ENCODE results near the gene ZNRF4. TPM values are rescaled to one million over a fixed set of nuclear protein-coding genes. Genes with fewer than 3 reads are reported as not detected.
"Not testable (repeated sequence)": the region's sequence is repeated elsewhere in the genome, so short reads cannot be mapped to it uniquely, and the experiment has no call there.

The ZNRF4 gene
- total and polyA plus RNA-seq, 2 donors (not counting 3 experiments of a cell fraction or from before 2014, with no cell fraction given), result not detected

- no peak for TF ChIP-seq CTCF (IDR thresholded peaks at IDR 0.05; ENCODE audit: extremely low read depth in 1 of 2, insufficient read depth in 1 of 2, low read depth in 1 of 2, low read length in 2 of 2)
- no peak for TF ChIP-seq POLR2AphosphoS5 (IDR thresholded peaks at IDR 0.05; ENCODE audit: insufficient read depth, low read depth, low read length)
- TF ChIP-seq JUN (IDR thresholded peaks at IDR 0.05; ENCODE audit: borderline replicate concordance, insufficient read depth, insufficient read length, low read depth), result no peak
- TF ChIP-seq POLR2A (IDR thresholded peaks at IDR 0.05; ENCODE audit: low read depth, low read length), result no peak
- no peak for TF ChIP-seq MYC (IDR thresholded peaks at IDR 0.05; ENCODE audit: low read depth, low read length)
- no peak for TF ChIP-seq FOS (IDR thresholded peaks at IDR 0.05; ENCODE audit: borderline replicate concordance, insufficient read depth, low read length)
- no peak for TF ChIP-seq EZH2 (IDR thresholded peaks at IDR 0.05; ENCODE audit: borderline replicate concordance, low read depth, low read length, severe bottlenecking)
- no peak for TF ChIP-seq MAX (IDR thresholded peaks at IDR 0.05; ENCODE audit: insufficient read depth, insufficient read length)
- no peak for TF ChIP-seq GATA2 (IDR thresholded peaks at IDR 0.05; ENCODE audit: insufficient read depth, insufficient read length, low read depth, low read length)
- Histone ChIP-seq H3K4me1 (ENCODE audit: control insufficient read depth, extremely low read depth, insufficient read depth, low read length) (no peaks in the 10 kb centered on the region), H3K4me2 (ENCODE audit: insufficient read depth, low read length) (no peak overlapping the region), H3K9ac (replicated peaks; ENCODE audit: extremely low read depth, insufficient read depth, low read length) (no peak overlapping the region), H3K9me3 (replicated peaks; ENCODE audit: control insufficient read depth, insufficient read depth, low read length) (no peaks in the 10 kb centered on the region), H3K9me1 (replicated peaks; ENCODE audit: control insufficient read depth, extremely low read depth, insufficient read depth, low read length) (no peaks in the 10 kb centered on the region), H4K20me1 (replicated peaks; ENCODE audit: control insufficient read depth, extremely low read depth, insufficient read depth, low read length) (no peaks in the 10 kb centered on the region), H3K27ac (ENCODE audit: insufficient read depth, low read depth, low read length) (no peak overlapping the region), H3K4me3 (replicated peaks in 1 of 3; ENCODE audit: insufficient read depth in 1 of 3, low read depth in 1 of 3, low read length in 3 of 3) (no peak overlapping the region), H3K36me3 (ENCODE audit: control insufficient read depth in 2 of 2, extremely low read depth in 1 of 2, insufficient read depth in 2 of 2, low read length in 2 of 2) (no peaks in the 10 kb centered on the region), H2AFZ (ENCODE audit: low read depth, low read length) (no peak overlapping the region), H3K27me3 (ENCODE audit: control insufficient read depth in 2 of 2, insufficient read depth in 2 of 2, low read length in 2 of 2) (peaks cover 0 to 2% of the 10 kb centered on the region in 2 experiments), H3K79me2 (ENCODE audit: control insufficient read depth, insufficient read depth, low read length) (no peaks in the 10 kb centered on the region)
- CTCF ChIA-PET, result interaction anchor here (1.4 kb wide), 1 partner anchor 437 kb away, joined by 3 read pairs; no protein-coding TSS in a partner anchor
- FAIRE-seq (no peak), DNase-seq (ENCODE audit: low read depth, low spot score) (no peak)
- intact Hi-C loops (cut with micrococcal nuclease), result no loop called here
- no TSS peak for BruUV-seq (replicated peaks)
- POLR2A ChIA-PET, result no interaction called here
- dilution Hi-C loops (cut with MboI; ENCODE audit: extremely low pct_ligation_motif_present, low sequenced_read_pairs), result loop anchor here (25.0 kb wide), 1 partner anchor 123 kb away; no protein-coding TSS in a partner anchor
Observed at GRCh38 chr19:5485286-5485636, 30.0 kb downstream of the ZNRF4 start.

GRCh38 chr19:5485658-5486057, 30.4 kb downstream of the ZNRF4 start:
- FAIRE-seq; H3K36me3 ChIP-seq (ENCODE audit: control insufficient read depth in 2 of 2, extremely low read depth in 1 of 2, insufficient read depth in 2 of 2, low read length in 2 of 2); H3K9ac ChIP-seq (replicated peaks; ENCODE audit: extremely low read depth, insufficient read depth, low read length); DNase-seq (ENCODE audit: low read depth, low spot score); H2AFZ ChIP-seq (ENCODE audit: low read depth, low read length); H3K9me3 ChIP-seq (replicated peaks; ENCODE audit: control insufficient read depth, insufficient read depth, low read length); H3K4me2 ChIP-seq (ENCODE audit: insufficient read depth, low read length); H3K9me1 ChIP-seq (replicated peaks; ENCODE audit: control insufficient read depth, extremely low read depth, insufficient read depth, low read length); H3K4me3 ChIP-seq (replicated peaks in 1 of 3; ENCODE audit: insufficient read depth in 1 of 3, low read depth in 1 of 3, low read length in 3 of 3); H3K4me1 ChIP-seq (ENCODE audit: control insufficient read depth, extremely low read depth, insufficient read depth, low read length); H3K79me2 ChIP-seq (ENCODE audit: control insufficient read depth, insufficient read depth, low read length); BruUV-seq (replicated peaks); H3K27me3 ChIP-seq (ENCODE audit: control insufficient read depth in 2 of 2, insufficient read depth in 2 of 2, low read length in 2 of 2); intact Hi-C loops (cut with micrococcal nuclease); H4K20me1 ChIP-seq (replicated peaks; ENCODE audit: control insufficient read depth, extremely low read depth, insufficient read depth, low read length); POLR2A ChIA-PET; H3K27ac ChIP-seq (ENCODE audit: insufficient read depth, low read depth, low read length): not testable (repeated sequence)
- CTCF ChIA-PET, result interaction anchor here (1.4 kb wide), 1 partner anchor 437 kb away, joined by 3 read pairs; no protein-coding TSS in a partner anchor
- dilution Hi-C loops (cut with MboI; ENCODE audit: extremely low pct_ligation_motif_present, low sequenced_read_pairs), result loop anchor here (25.0 kb wide), 1 partner anchor 123 kb away; no protein-coding TSS in a partner anchor
